Motor neuron (in vitro differentiated cells): ENCODE data around the gene SACS. TPM values are rescaled to one million over a fixed set of nuclear protein-coding genes. Genes with fewer than 3 reads are reported as not detected.
"Not testable (repeated sequence)": the region's sequence is repeated elsewhere in the genome, so short reads cannot be mapped to it uniquely, and the experiment has no call there.

Experiments used
- ATAC-seq, 8 experiments: fragments of 200-7000 bp; cut with Tn5 transposase; replicated peaks in 6 of 8; 2 replicates each; pipeline ENCODE4 v1.8.0; 2021; ENCODE audit warnings: mild to moderate bottlenecking in 8 of 8, moderate library complexity in 8 of 8
- H3K27ac ChIP-seq, 2 donors: fragments of 250-450 bp; sonication (Bioruptor Pico); 2 replicates each; pipeline ENCODE4 v1.9.0; 2021; ENCODE audit warnings: antibody characterized with exemption in 2 of 2, mild to moderate bottlenecking in 2 of 2, moderate library complexity in 1 of 2
- H3K4me1 ChIP-seq, 2 donors: fragments of 250-450 bp; sonication (Bioruptor Pico); replicated peaks in 1 of 2; 2 replicates each; pipeline ENCODE4 v1.6.1; 2021; ENCODE audit warnings: antibody characterized with exemption in 2 of 2, mild to moderate bottlenecking in 2 of 2, moderate library complexity in 1 of 2
- H3K4me3 ChIP-seq, 5 donors: fragments of 250-450 bp; sonication (Bioruptor Pico); 2 replicates each; pipeline ENCODE4 v1.9.0; 2021; ENCODE audit warnings: antibody characterized with exemption in 5 of 5, mild to moderate bottlenecking in 5 of 5, moderate library complexity in 4 of 5
- WGBS, 10 experiments: fragments of 450-650 bp; shearing (Covaris generic); methylation state at CpG; one replicate each; pipeline ENCODE4 v1.0.0; 2022; 5-methylcytosine and 5-hydroxymethylcytosine counted together
- in situ Hi-C, 9 experiments: fragments of 400-800 bp; cut with MboI; loops; one replicate each; pipeline ENCODE4 v1.15.0; 2021; ENCODE audit warnings: low sequenced_read_pairs in 9 of 9, low pct_unique_long_range_greater_than_20kb in 2 of 9; ENCODE audit not compliant: unreplicated experiment in 9 of 9
- total RNA-seq, 8 experiments: library from RNA; unstranded; fragments of 300-600 nt; gene quantifications; 2 replicates each; pipeline versions ENCODE4 v1.2.3 to v1.2.4, GENCODE V29; 2022

Gene SACS
- total RNA-seq, 8 experiments from 2014 or later = 21.3 to 73.2 (median 36.2) TPM

GRCh38 chr13:23450340-23451046 is 17.0 kb upstream of the SACS start:
- Histone ChIP-seq H3K27ac (peak overlapping the region; percentile 17 to 53), H3K4me1 (peaks cover 19 to 26% of the 10 kb centered on the region in 2 donors), H3K4me3 (no peak overlapping the region)
- in situ Hi-C loops = loop anchor here in 7 of 9 experiments (25.0 kb wide), 2 partner anchors 412 to 437 kb away; partner anchors contain the start of genes C1QTNF9B (in 3 of the 7) and MIPEP (in 3 of the 7)
- ATAC-seq = peak in 5 of 8 experiments; percentile 16 to 46 (median 42)
- WGBS, 10 experiments = 5 to 40% (median 20%) methylated on average over 1 to 8 of the region's 8 CpGs; no CpG with 5 or more reads in 1 of the 10 experiments

GRCh38 chr13:23449398-23450162 is 16.1 kb upstream of the SACS start:
- no peak overlapping the region for H3K4me3 ChIP-seq
- peaks cover 19 to 26% of the 10 kb centered on the region in 2 donors for H3K4me1 ChIP-seq
- 0 to 81% (median 31%) methylated on average over 1 to 4 of the region's 5 CpGs; no CpG with 5 or more reads in 2 of the 10 experiments for WGBS, 10 experiments
- ATAC-seq = peak in 5 of 8 experiments; percentile 79 to 82 (median 82)
- H3K27ac ChIP-seq = peak overlapping the region; percentile 50 to 83
- in situ Hi-C loops = loop anchor here in 7 of 9 experiments (25.0 kb wide), 3 partner anchors 112 to 438 kb away; partner anchors contain the start of genes C1QTNF9B (in 3 of the 7) and MIPEP (in 3 of the 7)

- ATAC-seq = no peak
- 0 to 100% (median 90%) methylated on average over 1 to 3 of the region's 3 CpGs; no CpG with 5 or more reads in 3 of the 10 experiments for WGBS, 10 experiments
Observed at GRCh38 chr13:23447927-23448326, 14.4 kb upstream of the SACS start.

GRCh38 chr13:23445794-23446193 is 12.3 kb upstream of the SACS start:
- ATAC-seq = peak in 3 of 8 experiments; percentile 98 to 99 (median 98)
- H3K4me1 ChIP-seq = peaks cover 14 to 16% of the 10 kb centered on the region in 2 donors
- H3K4me3 ChIP-seq = no peak overlapping the region
- in situ Hi-C loops = loop anchor here in 1 of 9 experiments (25.0 kb wide), 1 partner anchor 108 kb away; no protein-coding TSS in a partner anchor
- H3K27ac ChIP-seq = no peak overlapping the region
- 83 to 100% (median 93%) methylated on average over 1 of the region's 1 CpG; no CpG with 5 or more reads in 6 of the 10 experiments for WGBS, 10 experiments

More at GRCh38 chr13:23447927-23448326, 14.4 kb upstream of the SACS start:
- Histone ChIP-seq H3K4me1 (peaks cover 25 to 26% of the 10 kb centered on the region in 2 donors), H3K4me3 (no peak overlapping the region), H3K27ac (no peak overlapping the region)
- in situ Hi-C loops = loop anchor here in 1 of 9 experiments (25.0 kb wide), 1 partner anchor 111 kb away; no protein-coding TSS in a partner anchor

- no peak overlapping the region for H3K27ac ChIP-seq
- H3K4me3 ChIP-seq = no peak overlapping the region
- H3K4me1 ChIP-seq = peaks cover 2 to 6% of the 10 kb centered on the region in 2 donors
- WGBS, 10 experiments = 20 to 100% (median 73%) methylated on average over 1 to 2 of the region's 2 CpGs; no CpG with 5 or more reads in 5 of the 10 experiments
- no peak for ATAC-seq
- in situ Hi-C loops = loop anchor here in 1 of 9 experiments (25.0 kb wide), 1 partner anchor 107 kb away; no protein-coding TSS in a partner anchor
Observed at GRCh38 chr13:23443878-23444277, 10.4 kb upstream of the SACS start.

- WGBS, 10 experiments = 46 to 100% (median 78%) methylated on average over 1 to 2 of the region's 2 CpGs; no CpG with 5 or more reads in 2 of the 10 experiments
- Histone ChIP-seq H3K4me3 (no peak overlapping the region), H3K4me1 (peaks cover 1 to 9% of the 10 kb centered on the region in 2 donors), H3K27ac (no peak overlapping the region)
- ATAC-seq = no peak
- in situ Hi-C loops = loop anchor here in 1 of 9 experiments (25.0 kb wide), 1 partner anchor 106 kb away; no protein-coding TSS in a partner anchor
Observed at GRCh38 chr13:23443110-23443509, 9.6 kb upstream of the SACS start.

- no peak for ATAC-seq
- no peak overlapping the region for H3K4me3 ChIP-seq
- 10 to 94% (median 90%) methylated on average over 1 to 15 of the region's 15 CpGs; no CpG with 5 or more reads in 2 of the 10 experiments for WGBS, 10 experiments
- in situ Hi-C loops = loop anchor here in 1 of 9 experiments (25.0 kb wide), 1 partner anchor 104 kb away; no protein-coding TSS in a partner anchor
- no peak overlapping the region for H3K27ac ChIP-seq
- peaks cover 6 to 11% of the 10 kb centered on the region in 2 donors for H3K4me1 ChIP-seq
Observed at GRCh38 chr13:23440821-23441618, 7.5 kb upstream of the SACS start.

- ATAC-seq = peak in 1 of 8 experiments; percentile 38
- H3K27ac ChIP-seq, H3K4me3 ChIP-seq: not testable (repeated sequence)
- in situ Hi-C loops = loop anchor here in 1 of 9 experiments (25.0 kb wide), 1 partner anchor 103 kb away; no protein-coding TSS in a partner anchor
- WGBS, 10 experiments = 68 to 100% (median 89%) methylated on average over 1 to 6 of the region's 6 CpGs; no CpG with 5 or more reads in 4 of the 10 experiments
- H3K4me1 ChIP-seq = peaks cover 6 to 11% of the 10 kb centered on the region in 2 donors
Observed at GRCh38 chr13:23440324-23440723, 6.8 kb upstream of the SACS start.

- Histone ChIP-seq H3K4me1 (peaks cover 11% of the 10 kb centered on the region in 2 donors), H3K27ac (no peak overlapping the region), H3K4me3 (no peak overlapping the region)
- WGBS, 10 experiments = 68 to 100% (median 82%) methylated on average over 1 to 4 of the region's 4 CpGs; no CpG with 5 or more reads in 1 of the 10 experiments
- no peak for ATAC-seq
- in situ Hi-C loops = loop anchor here in 1 of 9 experiments (25.0 kb wide), 1 partner anchor 101 kb away; no protein-coding TSS in a partner anchor
Observed at GRCh38 chr13:23437916-23438315, 4.4 kb upstream of the SACS start.

- Histone ChIP-seq H3K27ac (no peak overlapping the region), H3K4me1 (peaks cover 11 to 18% of the 10 kb centered on the region in 2 donors), H3K4me3 (no peak overlapping the region)
- ATAC-seq = peak in 3 of 8 experiments; percentile 43 to 56 (median 46)
- WGBS, 10 experiments = 83 to 100% (median 100%) methylated on average over 1 to 4 of the region's 5 CpGs; no CpG with 5 or more reads in 4 of the 10 experiments
- in situ Hi-C loops = loop anchor here in 1 of 9 experiments (25.0 kb wide), 1 partner anchor 99 kb away; no protein-coding TSS in a partner anchor
Observed at GRCh38 chr13:23436680-23437079, 3.2 kb upstream of the SACS start.

- peak overlapping the region; percentile 16 to 28 for H3K27ac ChIP-seq
- peaks cover 19 to 30% of the 10 kb centered on the region in 2 donors for H3K4me1 ChIP-seq
- WGBS, 10 experiments = 20 to 100% (median 58%) methylated on average over 1 to 3 of the region's 4 CpGs; no CpG with 5 or more reads in 4 of the 10 experiments
- in situ Hi-C loops = loop anchor here in 1 of 9 experiments (25.0 kb wide), 1 partner anchor 97 kb away; no protein-coding TSS in a partner anchor
- H3K4me3 ChIP-seq = no peak overlapping the region
- no peak for ATAC-seq
Observed at GRCh38 chr13:23434491-23434890, 989 bp upstream of the SACS start.
